GM10248 (cell line): Measurements from ENCODE around the gene XRCC5.
"Not testable (repeated sequence)": the region's sequence is repeated elsewhere in the genome, so short reads cannot be mapped to it uniquely, and the experiment has no call there.

Experiments
- CTCF ChIA-PET: fragments of 300-600 bp; sonication (Branson Sonifier 250); formaldehyde crosslinking; extraction: SDS; loops from one replicate; lab custom pipeline; 2021; ENCODE audit warnings: antibody characterized with exemption; lab: Yijun Ruan, JAX
- POLR2A ChIA-PET: fragments of 350-650 bp; sonication (Branson Sonifier 250); formaldehyde crosslinking; extraction: SDS; loops from one replicate; lab custom pipeline; 2020; ENCODE audit warnings: antibody characterized with exemption; lab: Yijun Ruan, JAX
- DNase-seq: peaks from one replicate; pipeline ENCODE4 v3.0.0; 2012; ENCODE audit errors: extremely low spot score
- TF ChIP-seq, protein P1 (sequence below): IDR thresholded peaks from 2 replicates; pipeline ENCODE4 v1.5.1; 2012; ENCODE audit warnings: mild to moderate bottlenecking, low read depth; ENCODE audit errors: extremely low read depth, missing control alignments, control extremely low read depth

The XRCC5 gene

DNA sequence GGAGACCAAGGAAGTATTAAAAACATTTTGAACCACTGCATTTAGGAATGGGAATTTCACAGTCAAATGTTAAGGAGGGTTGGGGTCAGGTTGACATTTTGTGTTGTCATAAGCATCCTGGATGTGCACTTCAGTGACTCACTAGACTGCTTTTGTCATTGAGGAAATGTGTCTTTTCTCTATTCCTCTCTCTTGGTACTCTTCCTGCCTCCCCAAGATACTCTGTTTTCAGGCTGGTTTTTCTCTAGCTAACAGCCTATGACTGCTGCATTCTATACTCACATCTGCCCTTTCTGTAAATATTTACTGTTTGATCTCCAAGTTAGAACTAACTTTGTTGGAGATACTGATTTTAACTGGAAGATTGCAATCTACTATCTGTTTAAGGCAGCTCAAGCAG is 23.4 kb downstream of the XRCC5 start:
- POLR2A ChIA-PET, result no interaction called here
- no peak for DNase-seq
- CTCF ChIA-PET, result interaction anchor here (1.2 to 2.0 kb wide), 4 partner anchors 9 to 19 kb away, joined by 3 to 13 read pairs (median 6); no protein-coding TSS in a partner anchor
- TF ChIP-seq, protein P1, sequence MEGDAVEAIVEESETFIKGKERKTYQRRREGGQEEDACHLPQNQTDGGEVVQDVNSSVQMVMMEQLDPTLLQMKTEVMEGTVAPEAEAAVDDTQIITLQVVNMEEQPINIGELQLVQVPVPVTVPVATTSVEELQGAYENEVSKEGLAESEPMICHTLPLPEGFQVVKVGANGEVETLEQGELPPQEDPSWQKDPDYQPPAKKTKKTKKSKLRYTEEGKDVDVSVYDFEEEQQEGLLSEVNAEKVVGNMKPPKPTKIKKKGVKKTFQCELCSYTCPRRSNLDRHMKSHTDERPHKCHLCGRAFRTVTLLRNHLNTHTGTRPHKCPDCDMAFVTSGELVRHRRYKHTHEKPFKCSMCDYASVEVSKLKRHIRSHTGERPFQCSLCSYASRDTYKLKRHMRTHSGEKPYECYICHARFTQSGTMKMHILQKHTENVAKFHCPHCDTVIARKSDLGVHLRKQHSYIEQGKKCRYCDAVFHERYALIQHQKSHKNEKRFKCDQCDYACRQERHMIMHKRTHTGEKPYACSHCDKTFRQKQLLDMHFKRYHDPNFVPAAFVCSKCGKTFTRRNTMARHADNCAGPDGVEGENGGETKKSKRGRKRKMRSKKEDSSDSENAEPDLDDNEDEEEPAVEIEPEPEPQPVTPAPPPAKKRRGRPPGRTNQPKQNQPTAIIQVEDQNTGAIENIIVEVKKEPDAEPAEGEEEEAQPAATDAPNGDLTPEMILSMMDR, result no peak

DNA sequence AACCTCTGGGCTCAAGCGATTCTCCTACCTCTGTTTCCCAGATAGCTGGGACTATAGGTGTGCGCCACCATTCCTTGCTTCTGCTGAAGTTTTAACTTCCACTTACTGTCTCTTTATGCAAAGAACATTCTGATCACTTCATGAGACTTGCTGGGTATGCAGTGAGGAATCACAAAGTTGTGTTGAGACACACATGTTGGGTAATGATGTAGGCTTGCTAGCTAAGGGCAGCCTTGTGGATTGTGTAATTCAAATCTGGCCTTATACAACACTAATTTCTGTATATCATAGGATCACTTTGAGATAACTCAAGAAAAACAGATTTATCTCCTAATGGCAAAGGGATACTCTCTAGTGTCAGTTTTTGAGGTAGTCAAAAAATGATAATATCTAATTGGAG is 24.2 kb downstream of the XRCC5 start:
- TF ChIP-seq, protein P1, result no peak
- CTCF ChIA-PET, result interaction anchor here (1.0 to 2.0 kb wide), 6 partner anchors 9 to 24 kb away, joined by 3 to 13 read pairs (median 4); no protein-coding TSS in a partner anchor
- POLR2A ChIA-PET, result no interaction called here
- no peak for DNase-seq

DNA sequence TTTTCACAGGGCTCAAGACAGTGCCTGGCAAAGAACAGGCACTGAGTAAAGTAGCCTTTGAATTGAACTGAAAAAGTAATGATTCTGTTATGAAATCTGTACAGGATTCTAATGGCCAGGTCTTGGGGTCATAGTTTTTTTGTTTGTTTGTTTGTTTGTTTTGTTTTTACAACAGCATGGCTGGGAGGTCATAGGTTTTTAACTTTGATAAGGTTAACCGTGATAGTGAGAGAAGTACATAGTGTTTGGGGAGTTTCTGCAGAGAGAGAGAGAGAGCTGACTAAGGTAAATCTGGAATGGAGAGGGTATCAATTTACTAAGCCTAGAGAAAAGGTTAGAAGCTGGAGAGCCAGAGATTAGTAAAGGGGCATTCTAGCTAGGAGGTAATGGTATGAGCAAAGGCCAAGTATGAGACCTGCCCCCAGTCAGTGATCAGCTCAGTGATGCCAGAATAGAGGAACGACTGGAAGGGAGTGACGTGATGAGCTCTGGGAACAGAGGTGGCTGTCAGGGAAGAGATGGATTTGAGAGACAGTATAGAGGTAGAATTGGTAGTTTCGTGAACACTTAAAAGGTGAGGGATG is 25.9 kb downstream of the XRCC5 start:
- ChIA-PET POLR2A (no interaction called here), CTCF (interaction anchor here (1.1 to 2.5 kb wide), 5 partner anchors 9 to 112 kb away, joined by 3 to 8 read pairs (median 5); no protein-coding TSS in a partner anchor)
- TF ChIP-seq, protein P1, result no peak
- no peak for DNase-seq

DNA sequence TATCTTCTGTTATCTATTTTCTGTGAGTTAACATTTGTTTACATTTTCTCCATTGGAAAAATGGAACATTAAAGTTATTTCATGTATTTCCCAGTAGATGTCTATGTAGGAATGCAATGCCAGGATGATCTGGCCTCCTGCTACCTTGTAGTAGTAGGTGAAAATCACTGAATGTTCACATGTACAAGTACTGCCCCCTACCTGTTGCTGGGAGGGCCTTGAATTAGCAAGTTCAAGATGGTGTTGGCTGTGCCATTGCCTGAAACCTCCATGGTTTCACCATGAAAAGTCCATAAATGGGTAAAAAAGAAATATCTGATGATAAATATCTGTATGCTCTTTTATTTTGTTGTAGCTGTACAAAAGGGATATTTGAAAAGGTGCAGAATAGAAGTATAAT is 30.7 kb downstream of the XRCC5 start:
- peak; percentile 18 for DNase-seq
- ChIA-PET POLR2A (interaction anchor here (1.8 kb wide), 1 partner anchor 14 kb away, joined by 4 read pairs; no protein-coding TSS in a partner anchor), CTCF (interaction anchor here (0.8 to 4.2 kb wide), 13 partner anchors 9 to 188 kb away, joined by 3 to 23 read pairs (median 5); no protein-coding TSS in a partner anchor)
- TF ChIP-seq, protein P1, result peak; percentile 41

DNA sequence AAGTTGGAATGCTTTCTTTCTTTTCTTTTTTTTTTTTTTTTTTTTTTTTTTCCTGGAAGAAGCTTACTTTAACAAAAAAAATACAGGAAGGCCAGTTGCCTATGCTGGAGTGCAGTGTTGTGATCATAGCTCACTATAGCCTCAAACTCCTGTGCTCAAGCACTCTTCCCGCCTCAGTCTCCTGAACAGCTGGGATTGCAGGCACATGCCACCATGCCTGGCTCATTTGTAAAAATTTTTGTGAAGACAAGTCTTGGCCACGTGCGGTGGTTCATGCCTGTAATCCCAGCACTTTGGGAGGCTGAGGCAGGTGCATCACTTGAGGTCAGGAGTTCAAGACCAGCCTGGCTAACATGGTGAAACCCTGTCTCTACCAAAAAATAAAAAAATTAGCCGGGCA is 32.4 kb downstream of the XRCC5 start:
- CTCF ChIA-PET, result interaction anchor here (0.7 to 4.2 kb wide), 14 partner anchors 11 to 378 kb away, joined by 3 to 23 read pairs (median 4); no protein-coding TSS in a partner anchor
- not testable (repeated sequence) for DNase-seq
- POLR2A ChIA-PET, result interaction anchor here (0.6 to 1.8 kb wide), 2 partner anchors 15 to 146 kb away, joined by 4 to 5 read pairs; no protein-coding TSS in a partner anchor

DNA sequence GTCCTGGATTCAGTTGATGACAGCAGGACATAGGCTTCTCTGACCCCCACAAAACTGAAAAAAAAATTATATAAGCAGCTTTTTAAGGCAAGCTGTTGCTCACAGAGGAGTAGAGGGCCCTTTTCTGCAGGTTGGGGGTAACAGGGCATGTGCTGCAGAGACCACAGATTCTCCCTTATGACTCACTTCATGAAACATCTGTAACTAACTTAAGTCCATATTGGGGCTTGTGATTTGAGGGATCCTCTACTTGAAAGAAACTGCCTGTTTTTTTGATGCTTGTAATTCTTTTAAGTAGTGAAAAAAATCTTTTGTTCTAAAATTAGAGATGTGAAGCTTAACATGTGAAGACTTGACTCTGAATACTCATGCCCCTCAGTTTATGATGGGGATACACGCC is 33.4 kb downstream of the XRCC5 start:
- peak; percentile 75 for DNase-seq
- TF ChIP-seq, protein P1, result no peak
- CTCF ChIA-PET, result interaction anchor here (0.9 to 4.2 kb wide), 10 partner anchors 8 to 110 kb away, joined by 3 to 23 read pairs (median 6); no protein-coding TSS in a partner anchor
- POLR2A ChIA-PET, result no interaction called here

DNA sequence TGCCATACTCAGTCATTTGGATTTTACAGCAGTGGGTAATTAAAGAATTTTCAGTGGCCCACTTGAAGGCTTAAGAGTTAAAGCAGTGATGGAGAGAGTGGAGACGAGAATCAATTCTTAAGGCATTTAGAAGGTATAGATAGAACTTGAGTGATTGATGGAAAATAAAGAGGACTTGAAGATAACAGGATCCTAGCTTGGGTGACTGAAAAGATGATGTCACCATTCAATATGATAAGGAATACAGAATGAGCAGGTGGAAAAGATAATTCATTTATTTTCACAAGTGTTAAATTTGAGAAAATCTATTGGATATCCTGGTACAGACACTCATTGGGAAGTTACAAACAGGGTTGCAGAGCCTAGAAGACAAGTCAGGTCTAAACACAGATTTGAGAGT is 35.2 kb downstream of the XRCC5 start:
- CTCF ChIA-PET, result no interaction called here
- POLR2A ChIA-PET, result no interaction called here
- DNase-seq, result no peak
- TF ChIP-seq, protein P1, result no peak
